Measurements from ENCODE around the gene NAPB.

NAPB gene

DNA sequence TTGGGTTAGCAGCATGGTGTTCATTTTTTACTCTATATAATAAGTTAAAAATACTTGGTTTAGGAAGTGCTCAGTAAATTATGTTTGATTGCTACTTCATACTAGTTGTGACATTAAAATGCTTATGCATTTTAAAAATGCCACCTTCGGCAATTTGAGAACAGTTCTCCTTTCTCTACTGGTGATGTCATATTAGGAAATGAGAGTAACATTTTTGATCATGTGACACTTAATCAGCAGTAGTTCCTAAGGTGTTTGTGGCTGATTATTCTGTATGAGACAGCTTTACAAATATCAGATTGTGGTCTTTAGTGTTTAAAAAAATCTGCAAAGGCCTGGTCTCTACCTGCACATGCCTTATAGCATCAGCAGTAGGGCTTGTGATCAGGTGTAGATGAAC lies 54.9 kb downstream of the NAPB start:
- Histone ChIP-seq H4K20me1 (ENCODE audit: insufficient read depth, low read length) (0 out of 2 replicates have a peak, but pooled peaks cover 2% of the 10 kb centered on the region), H3K36me3 (ENCODE audit: insufficient read depth, low read length) (peaks cover 69% of the 10 kb centered on the region), H3K9ac (ENCODE audit: low read length) (peak overlapping the region; percentile 33), H3K4me3 (ENCODE audit: low read depth, low read length, poor library complexity, severe bottlenecking) (peak overlapping the region; percentile 35), H3K9me2 (ENCODE audit: low read depth, low read length) (no peaks in the 10 kb centered on the region), H3F3A (ENCODE audit: insufficient read depth, low read length) (no peaks in the 10 kb centered on the region), H3K9me3 (ENCODE audit: low read length) (no peaks in the 10 kb centered on the region), H2AFZ (ENCODE audit: low read length) (no peak overlapping the region), H3K79me2 (ENCODE audit: insufficient read depth, low read length) (peaks cover 58% of the 10 kb centered on the region), H3K4me2 (ENCODE audit: low read length) (peak overlapping the region; percentile 56), H3K27ac (ENCODE audit: low read depth, low read length, poor library complexity, severe bottlenecking) (no peak overlapping the region), H3K4me1 (ENCODE audit: insufficient read depth, low read length, severe bottlenecking) (peaks cover 46% of the 10 kb centered on the region), H3K27me3 (ENCODE audit: insufficient read depth, low read length) (no peaks in the 10 kb centered on the region)
- TF ChIP-seq, protein P1, sequence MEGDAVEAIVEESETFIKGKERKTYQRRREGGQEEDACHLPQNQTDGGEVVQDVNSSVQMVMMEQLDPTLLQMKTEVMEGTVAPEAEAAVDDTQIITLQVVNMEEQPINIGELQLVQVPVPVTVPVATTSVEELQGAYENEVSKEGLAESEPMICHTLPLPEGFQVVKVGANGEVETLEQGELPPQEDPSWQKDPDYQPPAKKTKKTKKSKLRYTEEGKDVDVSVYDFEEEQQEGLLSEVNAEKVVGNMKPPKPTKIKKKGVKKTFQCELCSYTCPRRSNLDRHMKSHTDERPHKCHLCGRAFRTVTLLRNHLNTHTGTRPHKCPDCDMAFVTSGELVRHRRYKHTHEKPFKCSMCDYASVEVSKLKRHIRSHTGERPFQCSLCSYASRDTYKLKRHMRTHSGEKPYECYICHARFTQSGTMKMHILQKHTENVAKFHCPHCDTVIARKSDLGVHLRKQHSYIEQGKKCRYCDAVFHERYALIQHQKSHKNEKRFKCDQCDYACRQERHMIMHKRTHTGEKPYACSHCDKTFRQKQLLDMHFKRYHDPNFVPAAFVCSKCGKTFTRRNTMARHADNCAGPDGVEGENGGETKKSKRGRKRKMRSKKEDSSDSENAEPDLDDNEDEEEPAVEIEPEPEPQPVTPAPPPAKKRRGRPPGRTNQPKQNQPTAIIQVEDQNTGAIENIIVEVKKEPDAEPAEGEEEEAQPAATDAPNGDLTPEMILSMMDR (IDR thresholded peaks at IDR 0.05; ENCODE audit: low read length) = no peak
- no peak for TF ChIP-seq EZH2 (IDR thresholded peaks at IDR 0.05; ENCODE audit: borderline replicate concordance, low read length)

GRCh38 chr20:23365390-23366165 lies 55.7 kb downstream of the NAPB start:
- Histone ChIP-seq H3F3A (ENCODE audit: insufficient read depth, low read length) (no peaks in the 10 kb centered on the region), H3K36me3 (ENCODE audit: insufficient read depth, low read length) (peaks cover 61% of the 10 kb centered on the region), H3K9me2 (ENCODE audit: low read depth, low read length) (no peaks in the 10 kb centered on the region), H3K79me2 (ENCODE audit: insufficient read depth, low read length) (peaks cover 58% of the 10 kb centered on the region), H3K9me3 (ENCODE audit: low read length) (no peaks in the 10 kb centered on the region), H3K9ac (ENCODE audit: low read length) (peak overlapping the region; percentile 33; the same call in 1 of the 2 replicates), H3K27ac (ENCODE audit: low read depth, low read length, poor library complexity, severe bottlenecking) (no peak overlapping the region), H3K4me3 (ENCODE audit: low read depth, low read length, poor library complexity, severe bottlenecking) (no peak overlapping the region), H4K20me1 (ENCODE audit: insufficient read depth, low read length) (0 out of 2 replicates have a peak, but pooled peaks cover 2% of the 10 kb centered on the region), H3K4me1 (ENCODE audit: insufficient read depth, low read length, severe bottlenecking) (peaks cover 54% of the 10 kb centered on the region), H3K27me3 (ENCODE audit: insufficient read depth, low read length) (no peaks in the 10 kb centered on the region), H3K4me2 (ENCODE audit: low read length) (peak overlapping the region; percentile 56), H2AFZ (ENCODE audit: low read length) (no peak overlapping the region)
- TF ChIP-seq, protein P1 (IDR thresholded peaks at IDR 0.05; ENCODE audit: low read length) = no peak; the same call in 1 of the 2 replicates
- no peak for TF ChIP-seq EZH2 (IDR thresholded peaks at IDR 0.05; ENCODE audit: borderline replicate concordance, low read length)

GRCh38 chr20:23363257-23363649 lies 58.0 kb downstream of the NAPB start:
- Histone ChIP-seq H3K9me3 (ENCODE audit: low read length) (no peaks in the 10 kb centered on the region), H3K9me2 (ENCODE audit: low read depth, low read length) (no peaks in the 10 kb centered on the region), H3K27me3 (ENCODE audit: insufficient read depth, low read length) (no peaks in the 10 kb centered on the region), H3K9ac (ENCODE audit: low read length) (peak overlapping the region; percentile 88), H3F3A (ENCODE audit: insufficient read depth, low read length) (no peaks in the 10 kb centered on the region), H3K4me2 (ENCODE audit: low read length) (peak overlapping the region; percentile 97), H3K4me3 (ENCODE audit: low read depth, low read length, poor library complexity, severe bottlenecking) (peak overlapping the region; percentile 71), H3K4me1 (ENCODE audit: insufficient read depth, low read length, severe bottlenecking) (peaks cover 66% of the 10 kb centered on the region), H4K20me1 (ENCODE audit: insufficient read depth, low read length) (no peaks in the 10 kb centered on the region), H3K36me3 (ENCODE audit: insufficient read depth, low read length) (peaks cover 38% of the 10 kb centered on the region), H3K79me2 (ENCODE audit: insufficient read depth, low read length) (peaks cover 53% of the 10 kb centered on the region), H2AFZ (ENCODE audit: low read length) (no peak overlapping the region), H3K27ac (ENCODE audit: low read depth, low read length, poor library complexity, severe bottlenecking) (peak overlapping the region; percentile 89)
- TF ChIP-seq, protein P1 (IDR thresholded peaks at IDR 0.05; ENCODE audit: low read length) = no peak
- TF ChIP-seq EZH2 (IDR thresholded peaks at IDR 0.05; ENCODE audit: borderline replicate concordance, low read length) = no peak
